Muscle layer of duodenum (tissue), 2 donors: Measurements from ENCODE around the gene TPRG1.

Experiments
- H3K27ac ChIP-seq: one replicate; pipeline ENCODE4 v1.7.0; 2013; ENCODE audit warnings: mild to moderate bottlenecking, low read length
- H3K27me3 ChIP-seq: one replicate; pipeline ENCODE4 v1.7.0; 2013; ENCODE audit warnings: low read depth, mild to moderate bottlenecking, control low read depth, low read length
- H3K36me3 ChIP-seq, 2 donors: one replicate each; pipeline ENCODE4 v1.7.0; 2013; ENCODE audit warnings: low read length in 2 of 2, control low read depth in 1 of 2, mild to moderate bottlenecking in 1 of 2; ENCODE audit not compliant: insufficient read depth in 2 of 2, control insufficient read depth in 1 of 2
- H3K4me1 ChIP-seq, 2 donors: one replicate each; pipeline ENCODE4 v1.7.0; 2013; ENCODE audit warnings: low read length in 2 of 2, mild to moderate bottlenecking in 2 of 2, control low read depth in 1 of 2, moderate library complexity in 1 of 2; ENCODE audit not compliant: insufficient read depth in 2 of 2, control insufficient read depth in 1 of 2
- H3K4me3 ChIP-seq, 2 donors: one replicate each; pipeline ENCODE4 v1.7.0; 2013; ENCODE audit warnings: low read length in 2 of 2, low read depth in 1 of 2, mild to moderate bottlenecking in 1 of 2
- H3K9me3 ChIP-seq, 2 donors: one replicate each; pipeline ENCODE4 v1.7.0; 2013; ENCODE audit warnings: low read length in 2 of 2, control low read depth in 1 of 2, mild to moderate bottlenecking in 1 of 2; ENCODE audit not compliant: control insufficient read depth in 1 of 2
- donor health status: healthy.

TPRG1 gene

DNA sequence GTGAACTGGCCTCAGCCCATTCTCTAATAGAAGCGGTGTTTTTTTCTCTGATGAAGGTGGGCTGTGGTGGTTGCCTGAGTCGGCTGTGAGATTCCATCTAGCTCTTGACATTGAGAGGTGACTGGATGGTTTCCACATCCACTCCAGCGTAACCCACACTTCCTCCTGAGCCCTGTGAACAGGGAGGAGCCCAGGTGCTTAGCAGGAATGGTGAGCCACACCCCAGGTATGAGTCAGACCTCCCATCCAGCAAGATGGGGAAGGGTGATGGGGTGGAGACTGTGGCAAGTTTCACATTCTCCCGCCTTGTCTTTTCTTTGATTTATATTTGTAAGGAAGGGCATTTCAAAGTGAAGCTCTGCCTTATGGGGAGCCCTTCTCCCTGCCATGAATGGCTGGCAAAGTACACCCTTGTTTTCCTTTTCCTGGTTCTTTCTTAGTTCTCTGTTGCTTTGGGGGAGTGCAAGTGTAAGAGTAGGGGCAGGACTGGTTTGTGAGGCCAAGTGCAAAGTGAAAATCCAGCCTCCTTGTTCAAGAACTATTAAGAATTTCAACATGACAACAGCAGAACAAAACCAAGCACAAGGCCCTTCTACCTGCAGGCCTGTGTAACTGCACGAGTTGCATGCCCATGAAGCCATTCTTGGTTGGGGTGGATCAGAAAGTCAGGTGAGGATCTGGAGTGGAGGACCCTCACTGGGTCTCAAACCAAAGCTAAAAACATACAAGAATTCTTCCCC lies 4.6 kb upstream of the TPRG1 start:
- Histone ChIP-seq H3K27me3 (no peaks in the 10 kb centered on the region), H3K4me1 (no peaks in the 10 kb centered on the region), H3K36me3 (no peaks in the 10 kb centered on the region), H3K9me3 (no peaks in the 10 kb centered on the region), H3K27ac (no peak overlapping the region), H3K4me3 (no peak overlapping the region)

DNA sequence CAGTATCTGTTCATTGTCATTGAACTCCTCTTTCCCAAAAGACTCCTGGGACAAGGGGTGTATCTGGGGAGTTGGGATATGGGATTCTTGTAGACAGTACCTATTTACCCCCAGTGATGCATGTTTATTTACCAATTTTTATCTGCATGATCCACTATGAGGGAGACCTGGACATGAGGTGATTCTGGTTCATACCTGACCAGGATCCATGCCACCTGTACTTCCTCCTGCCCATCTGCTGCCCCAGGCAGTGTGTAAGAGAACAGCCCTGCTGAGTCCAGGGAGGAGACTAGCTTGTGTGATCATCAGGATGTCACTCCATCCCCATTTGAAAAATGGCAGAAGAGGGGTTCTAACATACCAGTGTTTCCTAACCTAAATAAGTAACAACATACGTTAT lies 3.1 kb upstream of the TPRG1 start:
- no peaks in the 10 kb centered on the region for H3K27me3 ChIP-seq
- H3K4me3 ChIP-seq: no peak overlapping the region
- H3K4me1 ChIP-seq: no peaks in the 10 kb centered on the region
- H3K36me3 ChIP-seq: no peaks in the 10 kb centered on the region
- H3K9me3 ChIP-seq: no peaks in the 10 kb centered on the region
- no peak overlapping the region for H3K27ac ChIP-seq

DNA sequence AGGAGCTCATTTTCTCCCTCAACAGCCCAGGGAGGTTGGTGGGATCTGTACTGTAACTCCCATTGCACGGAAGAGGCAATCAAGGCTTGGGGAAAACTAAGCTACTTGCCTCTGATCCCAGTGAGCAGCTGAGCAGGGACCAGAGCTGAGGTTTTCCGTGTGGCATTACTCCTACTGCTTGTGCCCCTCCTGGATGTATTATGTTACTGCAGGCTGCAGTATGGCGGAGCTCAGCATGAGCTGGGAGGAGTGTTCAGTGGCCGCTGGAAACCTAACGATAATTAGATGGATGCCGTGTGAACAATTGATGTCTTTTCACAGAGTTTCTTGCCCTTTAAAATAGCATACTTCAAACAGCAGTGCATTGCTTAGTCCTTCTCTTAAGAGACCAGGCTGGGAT lies 2.0 kb upstream of the TPRG1 start:
- H3K27ac ChIP-seq: no peak overlapping the region
- no peaks in the 10 kb centered on the region for H3K4me1 ChIP-seq
- H3K27me3 ChIP-seq: no peaks in the 10 kb centered on the region
- no peaks in the 10 kb centered on the region for H3K36me3 ChIP-seq
- H3K4me3 ChIP-seq: no peak overlapping the region
- H3K9me3 ChIP-seq: no peaks in the 10 kb centered on the region

DNA sequence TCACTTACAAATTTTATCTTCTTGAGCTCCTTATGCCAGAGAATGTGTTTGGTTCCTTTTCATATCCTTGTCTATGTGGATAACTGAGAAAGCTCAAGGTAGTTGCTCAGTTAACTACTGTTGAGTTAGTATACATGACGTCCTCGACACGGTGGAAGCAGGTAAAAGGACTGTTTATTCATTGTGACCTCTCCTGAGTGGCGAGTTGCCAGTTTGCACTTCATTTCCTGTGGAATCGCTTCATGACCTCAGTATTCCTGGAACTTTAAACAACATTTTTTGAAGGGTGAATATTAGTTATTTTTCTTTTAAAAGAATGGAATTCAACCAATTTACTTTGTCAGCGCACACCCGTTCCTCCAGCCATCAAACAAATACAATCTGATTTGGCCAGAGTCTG lies 1.2 kb upstream of the TPRG1 start:
- no peaks in the 10 kb centered on the region for H3K27me3 ChIP-seq
- H3K4me3 ChIP-seq: no peak overlapping the region
- H3K9me3 ChIP-seq: no peaks in the 10 kb centered on the region
- no peak overlapping the region for H3K27ac ChIP-seq
- no peaks in the 10 kb centered on the region for H3K4me1 ChIP-seq
- no peaks in the 10 kb centered on the region for H3K36me3 ChIP-seq

DNA sequence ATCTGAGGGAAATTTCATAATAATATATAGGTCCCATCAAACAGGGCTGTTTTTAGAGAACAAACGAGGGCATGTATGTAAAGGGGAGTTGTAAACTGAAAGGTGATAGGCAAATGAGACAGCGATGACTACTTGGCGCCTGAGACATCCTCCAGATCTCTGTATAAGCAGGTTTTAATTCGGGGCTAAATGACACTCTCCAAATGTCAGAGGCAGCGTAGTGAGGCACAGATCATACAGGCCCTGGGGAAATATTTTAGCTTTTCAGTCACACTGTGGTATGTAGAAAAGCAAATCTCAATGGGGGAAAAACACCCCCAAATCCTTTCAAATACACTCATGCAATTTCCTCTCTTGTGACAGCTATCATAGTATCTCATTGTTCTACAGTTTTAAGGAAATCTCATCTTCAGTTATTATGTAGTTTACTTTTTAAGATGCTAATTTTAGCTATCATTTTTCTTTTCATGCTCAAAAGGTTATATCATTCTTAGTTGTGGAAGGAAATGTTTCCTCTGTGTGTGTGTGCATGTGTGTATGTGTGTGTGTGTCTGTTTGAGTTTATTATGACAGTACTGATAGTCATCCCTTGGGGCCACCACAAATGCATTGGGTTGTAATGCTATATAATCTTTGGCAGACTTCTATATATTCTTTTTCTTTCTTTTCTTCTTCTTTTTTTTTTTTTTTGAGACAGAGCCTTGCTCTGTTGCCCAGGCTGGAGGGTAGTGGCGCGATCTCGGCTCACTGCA lies 1.1 kb downstream of the TPRG1 start:
- Histone ChIP-seq H3K36me3 (no peaks in the 10 kb centered on the region), H3K9me3 (no peaks in the 10 kb centered on the region), H3K4me1 (no peaks in the 10 kb centered on the region), H3K27me3 (no peaks in the 10 kb centered on the region), H3K27ac (no peak overlapping the region), H3K4me3 (no peak overlapping the region)

DNA sequence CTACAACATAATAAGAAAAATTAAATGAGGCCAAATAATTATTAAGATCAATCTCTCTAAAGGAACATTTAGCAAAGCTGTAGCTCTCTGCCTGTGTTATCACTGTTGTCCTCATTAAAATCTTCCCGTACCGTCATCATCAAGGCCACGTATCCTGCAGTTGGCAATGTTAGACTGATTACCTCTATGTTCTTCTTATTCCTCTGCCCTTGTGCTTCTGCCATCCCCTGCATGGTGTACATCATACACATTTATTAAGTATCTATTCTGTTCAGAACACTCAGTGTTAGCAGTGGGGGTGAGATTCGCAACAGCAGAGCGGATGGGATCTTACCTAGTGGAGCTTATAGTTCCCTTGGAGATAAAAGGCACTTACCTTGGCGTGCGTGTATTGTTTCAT lies 12.8 kb downstream of the TPRG1 start:
- Histone ChIP-seq H3K36me3 (no peaks in the 10 kb centered on the region), H3K4me1 (no peaks in the 10 kb centered on the region), H3K27me3 (no peaks in the 10 kb centered on the region), H3K4me3 (no peak overlapping the region), H3K27ac (no peak overlapping the region), H3K9me3 (no peaks in the 10 kb centered on the region)

DNA sequence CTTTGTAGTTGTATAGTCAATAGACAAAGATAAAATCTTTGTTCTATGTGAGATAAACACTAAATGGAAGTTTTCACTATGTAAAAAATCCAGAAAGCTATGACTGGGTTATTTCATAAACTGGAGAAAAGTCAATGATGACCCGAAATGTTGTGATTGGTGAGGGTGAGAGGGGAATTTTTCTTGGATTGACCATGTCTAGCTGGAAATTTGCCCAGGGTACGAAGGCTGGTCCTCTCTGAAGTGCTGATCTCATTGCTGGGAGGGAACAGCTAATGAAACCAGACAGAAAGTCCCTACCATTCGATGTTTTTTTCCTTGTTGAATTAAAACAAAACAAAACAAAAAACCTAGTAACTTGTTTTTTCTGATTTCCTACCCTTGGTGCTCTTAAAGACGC lies 14.3 kb downstream of the TPRG1 start:
- Histone ChIP-seq H3K36me3 (no peaks in the 10 kb centered on the region), H3K4me1 (no peaks in the 10 kb centered on the region), H3K9me3 (no peaks in the 10 kb centered on the region), H3K27me3 (no peaks in the 10 kb centered on the region), H3K27ac (no peak overlapping the region), H3K4me3 (no peak overlapping the region)

DNA sequence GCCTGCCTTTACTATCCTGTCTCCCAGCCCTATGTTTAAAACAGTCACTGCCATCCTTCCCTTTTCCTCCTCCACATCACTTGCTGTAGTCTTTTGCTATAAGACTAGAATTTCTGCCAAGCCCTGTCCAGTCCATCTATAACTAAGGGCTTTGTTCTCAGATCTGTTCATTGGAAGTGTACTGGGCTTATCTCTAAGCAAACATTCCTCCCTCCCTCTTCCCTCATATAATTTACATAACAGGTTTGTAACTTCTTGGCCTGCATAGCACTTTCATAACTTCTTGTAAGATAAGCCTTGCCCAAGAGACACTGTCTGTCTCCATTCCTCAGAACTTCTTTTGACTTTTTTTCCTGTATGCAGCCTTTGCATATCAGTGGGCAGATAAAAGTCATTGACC lies 16.7 kb downstream of the TPRG1 start:
- Histone ChIP-seq H3K36me3 (no peaks in the 10 kb centered on the region), H3K4me1 (no peaks in the 10 kb centered on the region), H3K27me3 (no peaks in the 10 kb centered on the region), H3K4me3 (no peak overlapping the region), H3K9me3 (peaks cover 7 to 20% of the 10 kb centered on the region in 2 donors), H3K27ac (no peak overlapping the region)

DNA sequence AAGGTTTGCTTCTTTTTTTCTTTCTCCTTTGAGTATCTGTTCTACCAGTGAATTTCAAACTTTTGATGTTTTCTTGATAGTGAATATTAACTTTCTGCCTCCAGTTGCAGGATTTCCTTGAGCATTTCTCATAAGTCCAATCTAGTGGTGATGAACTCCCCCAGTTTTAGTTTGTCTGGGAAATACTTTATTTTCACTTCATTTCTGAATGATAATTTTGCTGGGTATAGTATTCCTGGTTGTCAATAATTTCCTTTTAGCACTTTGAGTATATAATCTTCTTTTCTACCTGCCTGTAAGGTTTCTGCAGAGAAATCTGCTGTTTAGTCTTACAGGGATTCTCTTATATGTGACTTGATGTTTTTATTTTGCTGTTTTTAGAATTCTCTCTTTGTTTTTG lies 21.0 kb downstream of the TPRG1 start:
- Histone ChIP-seq H3K27ac (no peak overlapping the region), H3K9me3 (peaks cover 7 to 27% of the 10 kb centered on the region in 2 donors), H3K36me3 (no peaks in the 10 kb centered on the region), H3K4me3 (no peak overlapping the region), H3K27me3 (no peaks in the 10 kb centered on the region), H3K4me1 (no peaks in the 10 kb centered on the region)

DNA sequence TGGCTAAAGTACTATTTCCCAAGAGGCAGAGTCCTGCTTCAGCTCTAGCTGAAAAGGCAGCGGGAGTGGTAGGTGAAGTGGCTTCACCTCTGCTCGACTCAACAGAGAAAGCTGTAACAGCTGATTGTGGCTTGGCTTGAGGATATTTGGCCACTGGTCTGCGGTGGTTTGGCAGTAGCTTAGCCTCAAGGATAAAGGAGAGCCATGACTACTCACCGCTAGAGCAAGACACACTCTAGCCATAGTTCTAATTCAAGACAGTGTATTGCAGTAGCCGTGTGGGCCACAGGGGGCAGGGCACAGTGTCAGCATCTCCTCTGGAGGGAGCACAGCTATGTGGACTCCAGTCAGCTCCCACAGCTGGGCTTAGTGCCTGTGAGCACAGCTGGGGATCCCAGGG lies 23.5 kb downstream of the TPRG1 start:
- H3K36me3 ChIP-seq: no peaks in the 10 kb centered on the region
- H3K4me3 ChIP-seq: no peak overlapping the region
- peaks cover 7 to 27% of the 10 kb centered on the region in 2 donors for H3K9me3 ChIP-seq
- H3K27ac ChIP-seq: no peak overlapping the region
- H3K27me3 ChIP-seq: no peaks in the 10 kb centered on the region
- no peaks in the 10 kb centered on the region for H3K4me1 ChIP-seq

DNA sequence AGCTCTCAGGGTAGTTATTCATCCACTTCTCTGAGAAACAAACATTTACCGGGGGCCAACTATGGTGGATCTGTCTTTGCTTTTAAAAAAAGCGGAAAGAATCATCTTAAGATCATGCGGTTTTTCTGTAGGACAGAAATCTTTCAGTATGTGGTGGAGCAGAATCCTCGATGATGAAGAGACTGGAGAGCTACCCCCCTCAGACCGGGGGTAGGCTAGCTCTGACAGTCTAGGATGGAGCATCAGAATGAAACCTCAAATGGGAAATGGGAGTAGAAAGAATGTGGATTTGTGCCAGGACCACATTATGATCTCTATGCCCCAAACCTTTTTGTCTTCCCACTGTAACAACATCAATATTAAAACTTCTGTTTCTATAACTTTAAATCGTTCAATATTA lies 30.3 kb downstream of the TPRG1 start:
- H3K4me1 ChIP-seq: no peaks in the 10 kb centered on the region
- no peak overlapping the region for H3K4me3 ChIP-seq
- H3K27me3 ChIP-seq: no peaks in the 10 kb centered on the region
- no peak overlapping the region for H3K27ac ChIP-seq
- H3K9me3 ChIP-seq: no peaks in the 10 kb centered on the region
- no peaks in the 10 kb centered on the region for H3K36me3 ChIP-seq

DNA sequence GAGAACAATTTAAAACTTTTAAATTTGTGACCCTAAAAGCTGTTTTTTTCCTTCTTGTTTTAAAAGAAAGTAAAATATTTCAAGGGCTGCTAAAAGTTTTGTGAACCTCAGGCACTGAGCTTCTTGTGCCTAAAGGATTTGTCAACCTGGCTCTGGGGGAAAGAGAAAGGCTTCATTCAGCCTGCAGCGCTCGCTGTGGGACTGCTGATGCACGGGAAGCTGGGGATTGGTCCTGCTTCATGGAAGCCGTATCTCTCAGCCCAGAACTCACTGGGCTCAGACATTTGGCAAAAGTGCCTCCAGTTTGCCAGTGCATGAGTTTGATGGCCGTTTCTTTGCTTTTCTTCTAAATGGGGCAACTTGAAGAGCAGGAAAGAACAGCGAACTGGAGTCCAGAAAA lies 30.8 kb downstream of the TPRG1 start:
- Histone ChIP-seq H3K27me3 (no peaks in the 10 kb centered on the region), H3K9me3 (no peaks in the 10 kb centered on the region), H3K36me3 (no peaks in the 10 kb centered on the region), H3K4me1 (no peaks in the 10 kb centered on the region), H3K4me3 (no peak overlapping the region), H3K27ac (no peak overlapping the region)
